Erythroblast (primary cell): ENCODE data around the gene DISC1.

Experiments
- GATA1 ChIP-seq: IDR thresholded peaks from 2 replicates; pipeline ENCODE4 v1.6.1; 2011; ENCODE audit warnings: low read depth, mild to moderate bottlenecking, control low read depth, low read length, moderate library complexity
- POLR2A ChIP-seq: IDR thresholded peaks from 2 replicates; pipeline ENCODE4 v1.6.1; 2011; ENCODE audit warnings: mild to moderate bottlenecking, low read length

GRCh38 chr1:231763456-231763855 lies 136.9 kb downstream of the DISC1 start:
- TF ChIP-seq POLR2A (no peak), GATA1 (no peak)
